Uterus (tissue), 4 donors: Measurements from ENCODE around the gene PRF1. TPM values are rescaled to one million over a fixed set of nuclear protein-coding genes. Genes with fewer than 3 reads are reported as not detected.

Source experiments
- DNase-seq, 2 donors: peaks; one replicate each; pipeline ENCODE4 v3.0.0-alpha.2; 2019 to 2020
- H3K27ac ChIP-seq, 2 donors: fragments of 200-600 bp; sonication (generic); 1 replicate in 1 of 2; 2 replicates in 1 of 2; pipeline ENCODE4 v1.5.1; 2016 to 2018
- H3K27me3 ChIP-seq, 2 donors: fragments of 200-600 bp; sonication (generic); one replicate each; pipeline ENCODE4 v1.5.1; 2018 to 2019; ENCODE audit warnings: control low read depth in 1 of 2
- H3K36me3 ChIP-seq, 2 donors: fragments of 200-600 bp; sonication (generic); one replicate each; pipeline ENCODE4 v1.5.1; 2019; ENCODE audit warnings: control low read depth in 1 of 2
- H3K4me1 ChIP-seq, 2 donors: fragments of 200-600 bp; sonication (generic); one replicate each; pipeline ENCODE4 v1.5.1; 2018 to 2019; ENCODE audit warnings: control low read depth in 1 of 2
- H3K4me3 ChIP-seq, 2 donors: fragments of 200-600 bp; sonication (generic); 1 replicate in 1 of 2; 2 replicates in 1 of 2; pipeline ENCODE4 v1.5.1; 2018 to 2019; ENCODE audit warnings: mild to moderate bottlenecking in 1 of 2
- H3K9me3 ChIP-seq, 2 donors: fragments of 200-600 bp; sonication (generic); one replicate each; pipeline ENCODE4 v1.5.1; 2019; ENCODE audit warnings: control low read depth in 1 of 2
- CTCF ChIP-seq, 4 experiments: fragments of 200-600 bp in 2 of 4; fragments of 450-650 bp in 2 of 4; sonication (generic) in 2 of 4; IDR thresholded peaks; one replicate each; pipeline ENCODE4 v1.5.1; 2016 to 2019; ENCODE audit warnings: antibody characterized with exemption in 4 of 4, mild to moderate bottlenecking in 2 of 4, moderate library complexity in 1 of 4
- POLR2A ChIP-seq, 2 donors: fragments of 450-650 bp; IDR thresholded peaks; one replicate each; pipeline ENCODE4 v1.6.1; 2016; ENCODE audit warnings: antibody characterized with exemption in 2 of 2, mild to moderate bottlenecking in 1 of 2, moderate library complexity in 1 of 2
- intact Hi-C: fragments of 100-400 bp; cut with DNase I; formaldehyde crosslinking; loops from one replicate; pipeline ENCODE4 v1.15.1; 2023; ENCODE audit warnings: low total_unique reads
- total RNA-seq, 4 donors: library from RNA; depleted of rRNA in 3 of 4; stranded (reverse); fragments of >200 nt in 3 of 4; gene quantifications; one replicate each; pipeline versions ENCODE4 v1.1.0 to v1.2.4, GENCODE V29; 2014 to 2023
- donor health status: DM: yes; HTN: yes; CAD: no.

The PRF1 gene
- total RNA-seq, 4 donors from 2014 or later: 0.51 to 8.7 (median 1.1) TPM; not detected in 1

GRCh38 chr10:70562036-70562755, 40.3 kb downstream of the PRF1 start:
- intact Hi-C loops: no loop called here
- H3K4me1 ChIP-seq: peaks cover 0 to 5% of the 10 kb centered on the region in 2 donors
- no peaks in the 10 kb centered on the region for H3K27me3 ChIP-seq
- H3K4me3 ChIP-seq: no peak overlapping the region
- H3K9me3 ChIP-seq: no peaks in the 10 kb centered on the region
- H3K27ac ChIP-seq: no peak overlapping the region
- TF ChIP-seq POLR2A (IDR thresholded peaks at IDR 0.05) (no peak), CTCF (IDR thresholded peaks at IDR 0.05) (no peak)
- H3K36me3 ChIP-seq: no peaks in the 10 kb centered on the region
- DNase-seq: peak in 1 of 2 donors; percentile 8

- DNase-seq: no peak
- intact Hi-C loops: no loop called here
These were observed 41.0 kb downstream of the PRF1 start for GRCh38 chr10:70561558-70561957.

GRCh38 chr10:70561070-70561469, 41.5 kb downstream of the PRF1 start:
- intact Hi-C loops: no loop called here
- no peak for DNase-seq
- no peak overlapping the region for H3K27ac ChIP-seq
- H3K9me3 ChIP-seq: no peaks in the 10 kb centered on the region
- no peak overlapping the region for H3K4me3 ChIP-seq
- TF ChIP-seq CTCF (IDR thresholded peaks at IDR 0.05): no peak
- TF ChIP-seq POLR2A (IDR thresholded peaks at IDR 0.05): no peak
- H3K36me3 ChIP-seq: no peaks in the 10 kb centered on the region
- peaks cover 0 to 5% of the 10 kb centered on the region in 2 donors for H3K4me1 ChIP-seq
- H3K27me3 ChIP-seq: no peaks in the 10 kb centered on the region

More at GRCh38 chr10:70561558-70561957, 41.0 kb downstream of the PRF1 start:
- Histone ChIP-seq H3K36me3 (no peaks in the 10 kb centered on the region), H3K4me1 (peaks cover 0 to 5% of the 10 kb centered on the region in 2 donors), H3K4me3 (no peak overlapping the region), H3K27me3 (no peaks in the 10 kb centered on the region), H3K27ac (no peak overlapping the region), H3K9me3 (no peaks in the 10 kb centered on the region)
- TF ChIP-seq POLR2A (IDR thresholded peaks at IDR 0.05): no peak
- TF ChIP-seq CTCF (IDR thresholded peaks at IDR 0.05): no peak

- Histone ChIP-seq H3K36me3 (no peaks in the 10 kb centered on the region), H3K4me1 (peaks cover 0 to 5% of the 10 kb centered on the region in 2 donors), H3K27ac (no peak overlapping the region), H3K4me3 (no peak overlapping the region), H3K27me3 (no peaks in the 10 kb centered on the region), H3K9me3 (no peaks in the 10 kb centered on the region)
- TF ChIP-seq POLR2A (IDR thresholded peaks at IDR 0.05): no peak
- no peak for TF ChIP-seq CTCF (IDR thresholded peaks at IDR 0.05)
- DNase-seq: peak in 1 of 2 donors; percentile 8
- intact Hi-C loops: no loop called here
These were observed 42.0 kb downstream of the PRF1 start for GRCh38 chr10:70560511-70560941.

- no peak overlapping the region for H3K27ac ChIP-seq
- no peak for DNase-seq
- no peaks in the 10 kb centered on the region for H3K9me3 ChIP-seq
- intact Hi-C loops: no loop called here
- TF ChIP-seq POLR2A (IDR thresholded peaks at IDR 0.05): no peak
- TF ChIP-seq CTCF (IDR thresholded peaks at IDR 0.05): no peak
- no peaks in the 10 kb centered on the region for H3K36me3 ChIP-seq
- no peak overlapping the region for H3K4me3 ChIP-seq
- no peaks in the 10 kb centered on the region for H3K27me3 ChIP-seq
- peaks cover 0 to 5% of the 10 kb centered on the region in 2 donors for H3K4me1 ChIP-seq
These were observed 42.7 kb downstream of the PRF1 start for GRCh38 chr10:70559861-70560260.
